Measurements from ENCODE around the gene SBK3. TPM values are rescaled to one million over a fixed set of nuclear protein-coding genes. Genes with fewer than 3 reads are reported as not detected.

SBK3 gene
- total and polyA plus RNA-seq, 2 of the 8 experiments (the other 6 are each of a cell fraction or from before 2014, with no cell fraction given), result 0.76 to 1.5 TPM

GRCh38 chr19:55586976-55587668 lies 41.8 kb upstream of the SBK3 start:
- Histone ChIP-seq H2BK120ac (replicated peaks; ENCODE audit: low read depth, low read length) (no peak overlapping the region), H3K18ac (ENCODE audit: extremely low read depth, low read length) (peak overlapping the region; percentile 60), H2AFZ (ENCODE audit: low read length) (0 out of 2 replicates have a peak overlapping the region, but pooled peaks have one; percentile 59), H3K27ac (ENCODE audit: low read depth, low read length) (no peak overlapping the region), H4K8ac (ENCODE audit: extremely low read depth, insufficient read depth, low read length) (no peak overlapping the region), H3K79me2 (ENCODE audit: control insufficient read depth in 1 of 2, insufficient read depth in 2 of 2, low read length in 2 of 2) (no peaks in the 10 kb centered on the region), H2BK15ac (ENCODE audit: low read length) (no peak overlapping the region), H3K9me3 (ENCODE audit: insufficient read depth in 2 of 2, low read depth in 1 of 2, low read length in 1 of 2) (no peaks in the 10 kb centered on the region), H2BK20ac (ENCODE audit: low read length) (no peak overlapping the region), H4K91ac (replicated peaks; ENCODE audit: insufficient read length, low read length) (no peak overlapping the region), H3K56ac (replicated peaks; ENCODE audit: insufficient read length, low read depth, low read length) (no peak overlapping the region), H3K14ac (ENCODE audit: insufficient read length) (no peak overlapping the region), H3K4me2 (ENCODE audit: insufficient read depth in 1 of 2, low read depth in 2 of 2, low read length in 2 of 2) (peak overlapping the region; percentile 73 to 74), H4K5ac (ENCODE audit: insufficient read length, low read depth, low read length) (no peak overlapping the region), H3K27me3 (replicated peaks in 1 of 4; ENCODE audit: control insufficient read depth in 3 of 4, extremely low read depth in 1 of 4, insufficient read depth in 3 of 4, low read length in 3 of 4) (no peaks in the 10 kb centered on the region; a peak in 1 of 7 replicates), H3K4me1 (replicated peaks in 1 of 4; ENCODE audit: control insufficient read depth in 3 of 4, insufficient read depth in 4 of 4, low read length in 3 of 4) (peaks cover 0 to 8% (median 5%) of the 10 kb centered on the region in 4 experiments; a peak in 6 of 7 replicates), H3K23ac (ENCODE audit: insufficient read length) (no peak overlapping the region), H2BK12ac (ENCODE audit: low read depth, low read length) (no peak overlapping the region), H3K4ac (replicated peaks; ENCODE audit: insufficient read length, low read depth, low read length) (no peak overlapping the region), H2AK5ac (ENCODE audit: low read depth, low read length) (no peak overlapping the region), H3K9ac (replicated peaks in 1 of 4; ENCODE audit: extremely low read depth in 1 of 4, low read depth in 3 of 4, low read length in 3 of 4) (0 out of 7 replicates have a peak overlapping the region, but pooled peaks of 2 of the 4 experiments have one; percentile 8 to 20), H2BK5ac (ENCODE audit: low read depth, low read length) (no peak overlapping the region), H3K79me1 (ENCODE audit: low read depth, low read length) (no peaks in the 10 kb centered on the region), H4K20me1 (replicated peaks in 1 of 2; ENCODE audit: control insufficient read depth in 1 of 2, insufficient read depth in 2 of 2, low read length in 2 of 2) (no peaks in the 10 kb centered on the region), H3K4me3 (ENCODE audit: extremely low read depth in 1 of 4, insufficient read depth in 2 of 4, low read depth in 3 of 4, low read length in 4 of 4) (peak overlapping the region; percentile 43 to 61 (median 50)), H3K36me3 (ENCODE audit: control insufficient read depth in 2 of 4, insufficient read depth in 4 of 4, low read length in 3 of 4) (no peaks in the 10 kb centered on the region), H3K23me2 (ENCODE audit: low read depth, low read length) (peaks cover 11% of the 10 kb centered on the region)
- FAIRE-seq (peak; percentile 92), DNase-seq (ENCODE audit: low read depth in 1 of 2, low spot score in 2 of 2) (peak; percentile 84 to 99)
- ChIA-PET CTCF (ENCODE audit: partially characterized antibody) (interaction anchor here (0.9 to 1.4 kb wide), 3 partner anchors 12 to 46 kb away, joined by 3 to 4 read pairs (median 3); partner anchors contain the start of genes FIZ1 and ZNF524), POLR2A (ENCODE audit: partially characterized antibody) (interaction anchor here (1.4 to 5.5 kb wide), 5 partner anchors 11 to 52 kb away, joined by 3 to 42 read pairs (median 6); partner anchors contain the start of genes FIZ1 and ZNF524)
- 3% methylated on average over 40 of the region's 40 CpGs; no CpG with 5 or more reads in 1 of the 2 experiments for WGBS, 2 experiments (ENCODE audit: extremely low coverage in 1 of 2, insufficient coverage in 1 of 2, insufficient read length in 1 of 2, insufficient replicate concordance in 2 of 2, low coverage in 1 of 2, low lambda C conversion rate in 2 of 2, missing lambda C conversion rate in 1 of 2)
- TF ChIP-seq SIN3A (conservative IDR thresholded peaks at IDR 0.05 in 1 of 2, IDR thresholded peaks at IDR 0.05 in 1 of 2; ENCODE audit: low read depth in 1 of 2, low read length in 2 of 2), result peak; percentile 52 to 71; a peak in 2 of 4 replicates
- peak; percentile 80 for TF ChIP-seq CHD2 (IDR thresholded peaks at IDR 0.05; ENCODE audit: low read length)
- peak; percentile 52 for TF ChIP-seq NRF1 (IDR thresholded peaks at IDR 0.05; ENCODE audit: low read depth, low read length)
- TF ChIP-seq ASH2L (IDR thresholded peaks at IDR 0.05; ENCODE audit: low read length), result peak; percentile 35
- 0 out of 2 replicates have a peak, but pooled peaks have one; percentile 64 for TF ChIP-seq SP1 (IDR thresholded peaks at IDR 0.05; ENCODE audit: low read depth, low read length)
- no peak for TF ChIP-seq JUND (IDR thresholded peaks at IDR 0.05; ENCODE audit: low read length)
- no peak for TF ChIP-seq TAF7 (optimal IDR thresholded peaks at IDR 0.05; ENCODE audit: borderline replicate concordance, low read depth, low read length)
- TF ChIP-seq TCF12 (IDR thresholded peaks at IDR 0.05; ENCODE audit: low read depth, low read length), result 0 out of 2 replicates have a peak, but pooled peaks have one; percentile 12
- no peak for TF ChIP-seq RNF2 (IDR thresholded peaks at IDR 0.05; ENCODE audit: borderline replicate concordance, low read depth, low read length, missing control alignments, poor library complexity, severe bottlenecking)
- TF ChIP-seq HDAC2 (IDR thresholded peaks at IDR 0.05; ENCODE audit: borderline replicate concordance in 1 of 2, low read depth in 2 of 2, low read length in 2 of 2), result 0 out of 4 replicates have a peak, but pooled peaks of 1 of the 2 experiments have one; percentile 59
- peak; percentile 55; the same call in 1 of the 2 replicates for TF ChIP-seq CREB1 (IDR thresholded peaks at IDR 0.05)
